GM21447 (cell line): ENCODE results near the gene NDUFV2.
"Not testable (repeated sequence)": the region's sequence is repeated elsewhere in the genome, so short reads cannot be mapped to it uniquely, and the experiment has no call there.

Source experiments
- ATAC-seq: cut with Tn5 transposase; IDR thresholded peaks from one replicate; pipeline ENCODE4 v1.9.1; 2021; ENCODE audit not compliant: unreplicated experiment

NDUFV2 gene

DNA sequence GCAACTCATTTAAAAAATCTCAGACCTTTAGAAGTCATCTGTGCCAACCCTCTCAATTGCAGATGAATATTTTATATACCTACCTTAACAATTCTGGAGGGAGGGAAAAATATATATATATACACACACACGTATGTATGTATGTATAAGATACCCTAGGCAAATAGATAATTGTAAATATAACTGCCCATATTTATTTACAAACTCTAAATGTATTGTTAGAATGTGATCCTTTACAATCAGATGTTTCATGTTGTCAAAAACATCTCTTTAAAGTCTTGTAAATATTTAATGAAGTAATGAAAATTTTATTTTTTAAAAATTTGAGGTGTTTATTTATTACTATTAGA, 45.7 kb downstream of the NDUFV2 start:
- no peak for ATAC-seq

DNA sequence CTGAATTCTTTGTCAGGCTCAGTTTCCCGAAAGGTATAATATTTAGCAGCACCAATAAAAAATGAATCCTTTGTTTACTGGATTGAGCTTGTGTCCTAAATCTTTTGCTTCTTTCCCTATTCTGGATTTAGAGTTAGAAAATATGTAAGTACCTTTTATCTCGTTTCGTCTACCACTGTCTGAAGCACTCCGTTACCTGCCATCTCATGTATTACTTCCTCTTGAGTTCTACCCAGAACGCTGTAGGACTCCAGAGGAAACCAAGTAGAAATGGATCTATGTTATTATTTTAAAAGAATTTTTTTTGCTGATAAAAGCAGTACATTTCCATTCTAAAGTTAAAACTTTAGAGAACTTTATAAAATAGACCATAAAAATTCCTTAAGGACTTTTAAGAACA, 47.6 kb downstream of the NDUFV2 start:
- no peak for ATAC-seq

DNA sequence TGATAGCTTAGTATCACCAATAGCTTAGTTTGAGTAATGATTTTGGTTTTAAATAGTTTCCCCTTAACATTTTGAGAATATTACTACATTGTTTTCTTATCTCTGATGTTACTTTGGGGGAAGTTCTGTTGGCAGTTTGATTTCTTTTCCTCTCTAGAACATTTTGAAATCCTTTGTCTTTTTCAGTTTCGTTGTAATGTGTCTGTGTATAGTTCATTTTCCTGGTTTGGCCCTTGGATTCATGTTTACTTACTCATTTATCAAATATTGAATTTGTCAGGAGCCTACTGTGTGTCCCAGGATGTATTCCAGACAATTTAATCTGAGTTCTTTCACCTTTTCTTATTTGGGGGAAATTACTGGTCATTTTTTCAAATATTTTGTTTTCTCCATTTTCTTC, 50.8 kb downstream of the NDUFV2 start:
- ATAC-seq = no peak

DNA sequence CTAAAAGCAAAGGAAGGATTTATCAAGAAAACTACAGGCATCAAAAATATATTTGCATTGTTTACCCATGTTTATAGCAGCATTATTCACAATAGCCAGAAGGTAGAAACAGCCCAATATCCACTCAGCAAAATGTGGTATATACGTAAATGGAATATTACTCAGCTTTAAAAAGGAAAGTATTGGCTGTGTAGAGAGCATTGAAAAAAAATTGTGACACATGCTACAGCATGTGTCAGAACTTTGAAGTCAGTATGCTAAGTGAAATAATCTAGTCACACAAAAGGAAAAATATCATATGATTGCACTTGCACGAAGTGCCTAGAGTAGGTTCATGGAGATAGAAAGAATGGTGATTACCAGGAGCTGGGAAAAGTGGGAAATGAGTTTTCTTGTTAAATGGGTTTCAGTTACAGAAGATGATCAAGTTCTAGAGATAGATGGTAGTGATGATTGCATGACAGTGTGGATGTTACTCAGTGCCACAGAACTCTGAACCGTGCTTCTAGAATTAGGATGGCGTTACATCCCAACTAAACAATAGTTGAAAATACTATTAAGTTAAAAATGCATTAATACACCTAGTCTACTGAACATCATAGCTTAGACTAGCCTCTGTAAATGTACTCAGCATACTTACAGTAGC, 54.2 kb downstream of the NDUFV2 start:
- no peak for ATAC-seq

DNA sequence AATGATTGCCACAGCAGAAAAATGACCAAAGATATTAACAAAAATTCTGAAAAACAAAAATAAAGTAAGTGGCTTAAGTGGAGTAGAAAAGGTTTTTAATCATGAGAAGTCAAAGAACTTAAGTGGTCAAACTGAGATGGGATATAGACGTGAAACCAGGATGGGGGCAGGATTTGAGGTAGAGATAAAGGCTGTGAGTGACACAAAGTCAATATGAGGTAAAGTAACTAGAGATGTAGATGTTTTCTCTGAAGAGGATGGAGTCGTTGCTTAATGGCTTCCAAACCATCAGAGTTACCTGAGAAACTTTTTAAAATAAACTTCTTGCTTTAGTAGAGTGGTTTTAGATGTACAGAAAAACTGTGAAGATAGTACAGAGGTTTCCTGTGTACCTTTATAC, 55.3 kb downstream of the NDUFV2 start:
- no peak for ATAC-seq

DNA sequence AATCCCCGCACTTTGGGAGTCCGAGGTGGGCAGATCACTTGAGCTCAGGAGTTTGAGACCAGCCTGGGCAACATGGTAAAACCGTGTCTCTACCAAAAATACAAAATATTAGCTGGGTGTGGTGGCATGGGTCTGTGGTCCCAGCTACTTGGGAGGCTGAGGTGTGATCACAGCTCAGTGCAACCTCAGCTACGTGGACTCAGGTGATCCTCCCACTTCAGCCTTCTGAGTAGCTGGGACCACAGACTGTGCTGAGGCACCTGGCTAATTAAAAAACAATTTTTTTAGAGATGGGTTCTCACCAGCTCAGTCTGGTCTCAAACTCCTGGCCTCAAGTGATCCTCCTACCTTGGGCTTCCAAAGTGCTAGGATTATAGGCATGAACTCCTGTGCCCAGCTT, 57.5 kb downstream of the NDUFV2 start:
- no peak for ATAC-seq

DNA sequence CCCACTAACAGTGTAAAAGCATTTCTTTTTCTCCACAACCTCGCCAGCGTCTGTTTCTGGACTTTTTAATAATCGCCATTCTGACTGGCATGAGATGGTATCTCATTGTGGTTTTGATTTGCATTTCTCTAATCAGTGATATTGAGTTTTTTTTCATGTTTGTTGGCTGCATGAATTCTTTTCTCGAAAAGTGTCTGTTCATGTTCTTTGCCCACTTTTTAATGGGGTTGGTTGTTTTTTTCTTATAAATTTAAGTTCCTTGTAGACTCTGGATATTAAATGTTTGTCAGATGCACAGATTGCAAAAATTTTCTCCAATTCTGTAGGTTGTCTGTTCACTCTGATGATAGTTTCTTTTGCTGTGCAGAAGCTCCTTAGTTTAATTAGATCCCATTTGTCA, 60.2 kb downstream of the NDUFV2 start:
- not testable (repeated sequence) for ATAC-seq

DNA sequence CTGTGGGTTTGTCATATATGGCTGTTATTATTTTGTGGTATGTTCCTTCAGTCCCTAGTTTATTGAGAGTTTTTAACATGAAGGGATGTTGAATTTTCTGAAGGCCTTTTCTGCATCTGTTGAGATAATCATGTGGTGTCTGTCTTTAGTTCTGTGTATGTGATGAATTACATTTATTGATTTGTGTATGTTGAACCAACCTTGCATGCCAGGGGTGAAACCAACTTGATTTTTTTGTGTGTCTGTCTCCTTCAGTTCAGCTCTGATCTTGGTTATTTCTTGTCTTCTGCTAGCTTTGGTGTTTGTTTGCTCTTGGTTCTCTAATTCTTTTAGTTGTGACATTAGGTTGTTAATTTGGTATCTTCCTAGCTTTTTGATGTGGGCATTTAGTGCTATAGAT, 61.6 kb downstream of the NDUFV2 start:
- not testable (repeated sequence) for ATAC-seq

DNA sequence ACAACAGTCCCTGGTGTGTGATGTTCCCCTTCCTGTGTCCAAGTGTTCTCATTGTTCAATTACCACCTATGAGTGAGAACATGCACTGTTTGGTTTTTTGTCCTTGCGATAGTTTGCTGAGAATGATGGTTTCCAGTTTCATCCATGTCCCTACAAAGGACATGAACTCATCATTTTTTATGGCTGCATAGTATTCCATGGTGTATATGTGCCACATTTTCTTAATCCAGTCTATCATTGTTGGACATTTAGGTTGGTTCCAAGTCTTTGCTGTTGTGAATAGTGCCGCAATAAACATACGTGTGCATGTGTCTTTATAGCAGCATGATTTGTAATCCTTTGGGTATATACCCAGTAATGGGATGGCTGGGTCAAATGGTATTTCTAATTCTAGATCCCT, 63.4 kb downstream of the NDUFV2 start:
- not testable (repeated sequence) for ATAC-seq

DNA sequence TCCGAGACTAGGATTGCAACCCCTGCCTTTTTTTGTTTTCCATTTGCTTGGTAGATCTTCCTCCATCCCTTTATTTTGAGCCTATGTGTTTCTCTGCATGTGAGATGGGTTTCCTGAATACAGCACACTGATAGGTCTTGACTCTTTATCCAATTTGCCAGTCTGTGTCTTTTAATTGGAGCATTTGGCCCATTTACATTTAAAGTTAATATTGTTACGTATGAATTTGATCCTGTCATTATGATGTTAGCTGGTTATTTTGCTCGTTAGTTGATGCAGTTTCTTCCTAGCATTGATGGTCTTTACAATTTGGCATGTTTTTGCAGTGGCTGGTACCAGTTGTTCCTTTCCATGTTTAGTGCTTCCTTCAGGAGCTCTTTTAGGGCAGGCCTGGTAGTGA, 67.0 kb downstream of the NDUFV2 start:
- ATAC-seq = not testable (repeated sequence)

DNA sequence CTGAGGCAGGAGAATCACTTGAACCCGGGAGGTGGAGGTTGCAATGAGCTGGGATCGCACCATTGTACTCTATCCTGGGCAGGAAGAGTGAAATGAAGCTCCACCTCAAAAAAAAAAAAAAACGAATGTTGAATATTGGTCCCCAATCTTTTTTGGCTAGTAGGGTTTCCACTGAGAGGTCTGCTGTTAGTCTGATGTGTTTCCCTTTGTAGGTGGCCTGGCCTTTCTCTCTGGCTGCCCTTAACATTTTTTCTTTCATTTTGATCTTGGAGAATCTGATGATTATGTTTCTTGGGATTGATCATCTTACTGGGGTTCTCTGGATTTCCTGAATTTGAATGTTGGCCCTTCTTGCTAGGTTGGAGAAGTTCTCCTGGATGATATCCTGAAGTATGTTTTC, 69.4 kb downstream of the NDUFV2 start:
- ATAC-seq = not testable (repeated sequence)

DNA sequence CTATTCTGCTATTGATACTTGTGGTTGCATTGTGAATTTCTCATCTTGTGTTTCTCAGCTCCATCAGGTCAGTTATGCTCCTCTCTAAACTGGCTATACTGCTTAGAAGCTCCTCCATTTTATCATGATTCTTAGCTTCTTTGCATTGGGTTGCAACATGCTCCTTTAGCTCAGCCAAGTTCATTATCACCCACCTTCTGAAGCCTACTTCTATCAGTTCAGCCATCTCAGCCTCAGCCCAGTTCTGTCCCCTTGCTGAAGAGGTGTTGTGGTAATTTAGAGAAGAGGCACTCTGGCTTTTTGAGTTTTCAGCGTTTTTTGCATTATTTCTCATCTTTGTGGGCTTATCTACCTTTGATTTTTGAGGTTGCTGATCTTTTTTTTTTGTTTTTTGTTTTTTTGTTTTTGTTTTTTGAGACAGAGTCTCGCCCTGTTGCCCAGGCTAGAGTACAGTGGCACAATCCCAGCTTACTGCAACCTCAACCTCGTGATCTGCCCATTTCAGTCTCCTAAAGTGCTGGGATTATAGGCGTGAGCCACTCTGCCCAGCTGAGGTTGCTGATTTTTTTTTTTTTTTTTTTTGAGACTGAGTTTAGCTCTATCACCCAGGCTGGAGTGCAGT, 70.1 kb downstream of the NDUFV2 start:
- no peak for ATAC-seq

DNA sequence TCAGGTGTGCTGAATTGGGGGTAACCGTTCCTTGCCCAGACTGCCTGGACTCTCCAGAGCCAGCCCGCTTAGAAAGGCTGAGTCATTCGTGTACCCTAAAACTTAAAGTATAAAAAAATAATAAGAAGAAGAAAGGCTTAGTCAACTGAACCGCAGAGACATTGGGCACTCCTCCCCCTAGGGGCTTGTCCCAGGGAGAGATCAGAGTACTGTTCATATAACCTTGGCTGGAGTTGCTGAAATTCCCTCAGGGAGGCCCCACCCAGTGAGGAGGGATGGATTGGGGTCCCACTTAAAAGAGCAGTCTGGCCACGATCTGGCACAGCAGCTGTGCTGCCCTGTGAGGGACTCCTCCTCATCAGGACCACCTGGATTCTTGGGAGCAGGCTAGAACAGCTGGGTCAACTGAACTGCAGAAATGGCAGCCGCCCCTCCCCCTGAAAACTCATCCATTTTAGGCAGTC, 71.3 kb downstream of the NDUFV2 start:
- no peak for ATAC-seq

DNA sequence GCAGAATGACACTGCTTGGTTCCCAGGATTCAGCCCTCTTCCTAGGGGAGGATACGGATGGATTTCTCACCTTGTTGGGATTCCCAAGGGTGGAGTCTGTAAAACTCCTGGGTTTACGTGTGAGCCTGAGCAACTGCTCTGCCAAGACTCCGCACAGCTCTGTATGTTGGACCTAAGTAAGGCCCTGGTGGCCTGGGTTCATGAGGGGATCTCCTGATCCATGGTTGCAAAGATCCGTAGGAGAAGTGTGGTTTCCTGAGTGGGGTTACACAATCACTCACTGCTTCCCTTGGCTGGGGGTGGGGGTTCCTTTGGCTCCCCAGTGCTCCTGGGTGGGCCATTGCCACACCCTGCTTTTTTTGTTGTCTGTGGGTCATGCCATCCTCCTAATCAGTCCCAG, 71.8 kb downstream of the NDUFV2 start:
- ATAC-seq = no peak

DNA sequence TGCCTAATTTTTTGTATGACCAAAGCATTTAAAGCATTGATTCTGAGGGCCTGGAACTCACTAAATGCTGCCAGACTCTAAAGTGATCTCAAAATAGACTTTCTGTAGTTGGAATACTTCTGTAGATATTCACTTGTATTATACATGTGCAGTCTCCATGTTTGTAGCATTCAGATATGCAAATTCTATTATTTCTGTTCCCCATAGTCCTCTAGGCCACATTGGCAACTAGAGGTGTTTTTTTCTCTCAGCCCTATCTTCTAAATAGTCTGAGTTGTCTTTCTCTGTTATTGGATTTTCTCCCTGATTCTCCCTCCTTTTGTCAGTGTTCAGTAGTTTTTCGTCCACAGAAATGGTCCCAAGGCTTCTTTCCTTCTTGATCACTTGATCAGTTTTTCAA, 72.6 kb downstream of the NDUFV2 start:
- ATAC-seq = no peak

DNA sequence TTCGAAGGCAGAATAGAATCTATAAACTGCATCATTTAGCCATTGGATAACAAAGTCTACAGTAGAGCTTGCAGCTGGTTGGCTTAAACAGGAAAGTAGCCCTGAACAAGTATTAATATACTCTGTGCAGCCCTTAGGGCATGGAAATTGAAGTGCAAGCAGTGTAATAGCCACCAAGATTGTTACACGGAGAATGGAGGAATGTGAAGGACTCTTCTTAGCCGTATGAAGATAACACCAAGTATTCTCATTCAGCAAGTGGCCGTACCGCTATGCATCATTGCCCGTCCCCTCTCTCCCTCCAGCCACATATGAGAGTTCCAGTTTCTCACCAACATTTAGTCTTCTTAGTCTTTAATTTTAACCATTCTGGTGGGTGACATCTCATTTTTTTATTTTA, 74.5 kb downstream of the NDUFV2 start:
- ATAC-seq = no peak

DNA sequence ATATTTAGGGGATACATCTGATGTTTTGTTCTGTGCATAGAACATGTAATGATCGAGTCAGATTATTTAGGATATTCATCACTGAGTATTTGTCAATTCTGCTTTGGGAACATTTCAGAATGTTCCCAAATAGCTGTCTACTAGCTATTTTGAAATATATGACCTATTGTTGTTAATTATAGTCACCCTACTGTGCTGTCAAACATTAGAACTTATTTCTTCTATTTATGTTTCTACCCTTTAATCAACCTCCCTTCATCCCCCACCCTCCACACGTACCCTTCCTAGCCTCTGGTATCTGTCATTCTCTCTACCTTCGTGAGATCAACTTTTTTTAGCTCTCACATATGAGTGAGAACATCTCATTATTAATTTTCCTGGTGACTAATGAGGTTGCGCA, 75.0 kb downstream of the NDUFV2 start:
- ATAC-seq = no peak

DNA sequence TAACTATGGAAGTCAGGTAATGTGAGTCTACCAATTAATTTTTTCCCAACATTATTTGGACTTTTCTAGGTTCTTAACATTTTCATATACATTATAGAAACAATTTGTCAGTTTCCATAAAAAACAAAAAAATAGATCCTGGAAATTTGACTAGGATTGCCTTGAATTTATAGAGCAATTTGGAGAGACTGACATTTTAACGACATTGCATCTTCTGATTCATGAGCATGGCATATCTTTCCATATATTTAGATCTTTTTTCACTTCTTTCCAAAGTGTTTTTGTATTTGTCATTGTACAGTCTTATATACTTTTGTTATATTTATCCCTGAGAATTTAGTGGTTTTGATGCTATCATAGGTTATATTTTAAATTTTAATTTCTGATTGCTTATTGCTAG, 76.1 kb downstream of the NDUFV2 start:
- ATAC-seq = no peak

DNA sequence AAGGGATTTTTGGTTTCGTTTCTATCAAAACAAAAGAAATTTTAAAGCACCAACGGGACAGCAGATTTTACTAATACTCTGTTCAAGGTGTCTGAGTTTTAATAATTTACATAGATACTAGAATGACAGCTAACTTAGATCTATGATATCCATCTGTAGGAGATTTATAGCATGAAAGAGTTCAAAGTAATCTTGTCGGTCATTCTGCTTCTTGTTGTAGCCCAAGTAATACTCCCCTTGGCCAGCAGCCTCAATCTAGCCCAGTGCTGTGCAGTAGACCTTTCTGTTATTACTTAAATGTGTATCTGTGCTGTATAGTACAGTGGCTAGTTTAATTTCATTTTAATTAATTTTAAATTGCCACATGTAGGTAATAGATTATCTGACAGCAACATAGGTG, 78.8 kb downstream of the NDUFV2 start:
- ATAC-seq = no peak

DNA sequence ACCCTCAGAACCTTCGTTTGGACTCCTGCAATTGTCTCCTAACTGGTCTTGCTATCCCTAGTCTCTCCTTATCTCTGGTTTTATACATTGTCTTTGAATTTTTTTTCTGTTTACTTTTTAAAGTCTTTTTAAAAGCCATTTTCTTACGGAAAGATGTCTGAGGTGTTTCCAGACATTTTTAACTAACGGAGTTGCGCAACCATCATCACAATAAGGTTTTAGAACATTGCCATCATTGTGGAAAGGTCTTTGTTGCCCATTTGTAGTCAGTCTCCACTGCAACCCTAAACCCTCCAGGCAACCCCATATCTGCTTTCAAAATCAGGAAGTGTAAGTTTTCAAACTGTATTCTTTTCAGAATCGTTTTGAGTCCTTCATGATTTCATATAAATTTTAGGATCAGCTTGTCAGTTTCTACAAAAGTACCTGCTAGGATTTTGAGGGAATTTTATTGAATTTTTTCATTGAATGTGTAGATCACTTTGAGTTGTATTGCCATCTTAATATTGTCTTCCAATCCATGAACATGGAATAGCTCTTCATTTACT, 80.4 kb downstream of the NDUFV2 start:
- no peak for ATAC-seq
